Lower lobe of right lung (tissue), 2 donors: ENCODE results near the gene CACNA1B. TPM values are rescaled to one million over a fixed set of nuclear protein-coding genes. Genes with fewer than 3 reads are reported as not detected.

Experiments used
- ATAC-seq, 2 donors: fragments of 200-7000 bp; cut with Tn5 transposase; one replicate each; pipeline ENCODE4 v1.9.1; 2020 to 2022; ENCODE audit warnings: mild to moderate bottlenecking in 2 of 2, moderate library complexity in 2 of 2
- DNase-seq: peaks from one replicate; pipeline ENCODE4 v3.0.0-alpha.2; 2020
- H3K27ac ChIP-seq: fragments of 200-600 bp; one replicate; pipeline ENCODE4 v1.8.0; 2022
- H3K27me3 ChIP-seq: fragments of 200-600 bp; one replicate; pipeline ENCODE4 v1.8.0; 2022; ENCODE audit warnings: low read depth
- H3K36me3 ChIP-seq: fragments of 200-600 bp; one replicate; pipeline ENCODE4 v1.8.0; 2022; ENCODE audit warnings: mild to moderate bottlenecking
- H3K4me1 ChIP-seq: fragments of 200-600 bp; one replicate; pipeline ENCODE4 v1.8.0; 2022
- H3K4me3 ChIP-seq: fragments of 200-600 bp; one replicate; pipeline ENCODE4 v1.8.0; 2022; ENCODE audit warnings: mild to moderate bottlenecking
- H3K9me3 ChIP-seq: fragments of 200-600 bp; one replicate; pipeline ENCODE4 v1.8.0; 2022
- CTCF ChIP-seq: fragments of 200-600 bp; IDR thresholded peaks from one replicate; pipeline ENCODE4 v1.8.0; 2022; ENCODE audit warnings: antibody characterized with exemption, mild to moderate bottlenecking
- intact Hi-C: fragments of 100-400 bp; cut with DNase I; formaldehyde crosslinking; loops from one replicate; pipeline ENCODE4 v1.11.0; 2022
- total RNA-seq: library from RNA; stranded (reverse); fragmentation: NEBNext Ultra II Directional; extraction: Animal tissue kit (Norgen Biotek cat#: 25700); gene quantifications from one replicate; pipeline ENCODE4 v1.2.1, GENCODE V29; 2021
- donor health status: DM: no; HTN: yes; CAD: no; lungs with severe emphysema.

CACNA1B gene
- total RNA-seq, 1 donor from 2014 or later = 0.06 TPM

DNA sequence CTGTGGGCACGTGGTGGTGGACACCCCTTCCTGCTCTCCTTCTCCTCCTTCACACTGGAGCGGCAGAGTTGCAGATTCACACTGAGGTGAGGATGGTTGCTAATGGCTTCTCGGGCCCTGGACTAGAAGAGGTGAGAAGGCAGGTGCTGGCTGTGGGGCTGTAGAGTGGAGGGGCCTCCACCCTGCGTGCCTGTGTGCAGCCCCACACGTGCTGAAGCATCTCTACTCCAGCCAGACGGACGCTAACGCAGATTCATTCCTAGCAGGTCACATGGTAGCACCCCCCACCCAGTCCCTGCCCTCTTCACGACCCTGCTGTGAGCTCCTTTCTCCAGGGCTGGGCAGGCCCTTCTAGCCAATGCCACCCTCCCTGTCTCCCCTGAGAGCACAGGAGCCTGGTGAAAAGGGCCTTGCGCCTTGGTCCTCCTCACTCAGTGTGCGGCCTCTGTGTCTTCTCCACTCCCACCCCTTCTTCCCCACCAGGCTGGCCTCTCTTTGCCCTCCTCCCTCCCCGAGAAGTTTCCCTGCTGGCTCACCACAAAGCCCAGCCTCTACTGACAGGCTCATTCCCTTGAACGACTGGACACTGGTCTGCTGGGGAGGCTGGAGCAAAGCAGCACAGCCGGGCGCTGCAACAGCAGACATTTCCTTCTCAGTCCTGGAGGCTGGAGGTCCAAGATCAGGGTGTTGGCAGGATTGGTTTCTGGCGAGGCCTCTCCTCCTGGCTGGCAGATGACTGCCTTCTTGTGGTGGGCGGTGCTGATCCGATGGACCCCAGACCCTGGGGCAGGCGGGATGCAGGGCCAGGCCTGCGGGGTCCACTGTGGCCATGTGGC lies 14.2 kb downstream of the CACNA1B start:
- Histone ChIP-seq H3K36me3 (no peaks in the 10 kb centered on the region), H3K27me3 (no peaks in the 10 kb centered on the region), H3K9me3 (no peaks in the 10 kb centered on the region), H3K27ac (no peak overlapping the region), H3K4me1 (no peaks in the 10 kb centered on the region), H3K4me3 (no peak overlapping the region)
- no peak for DNase-seq
- intact Hi-C loops = no loop called here
- TF ChIP-seq CTCF = no peak
- ATAC-seq = no peak

DNA sequence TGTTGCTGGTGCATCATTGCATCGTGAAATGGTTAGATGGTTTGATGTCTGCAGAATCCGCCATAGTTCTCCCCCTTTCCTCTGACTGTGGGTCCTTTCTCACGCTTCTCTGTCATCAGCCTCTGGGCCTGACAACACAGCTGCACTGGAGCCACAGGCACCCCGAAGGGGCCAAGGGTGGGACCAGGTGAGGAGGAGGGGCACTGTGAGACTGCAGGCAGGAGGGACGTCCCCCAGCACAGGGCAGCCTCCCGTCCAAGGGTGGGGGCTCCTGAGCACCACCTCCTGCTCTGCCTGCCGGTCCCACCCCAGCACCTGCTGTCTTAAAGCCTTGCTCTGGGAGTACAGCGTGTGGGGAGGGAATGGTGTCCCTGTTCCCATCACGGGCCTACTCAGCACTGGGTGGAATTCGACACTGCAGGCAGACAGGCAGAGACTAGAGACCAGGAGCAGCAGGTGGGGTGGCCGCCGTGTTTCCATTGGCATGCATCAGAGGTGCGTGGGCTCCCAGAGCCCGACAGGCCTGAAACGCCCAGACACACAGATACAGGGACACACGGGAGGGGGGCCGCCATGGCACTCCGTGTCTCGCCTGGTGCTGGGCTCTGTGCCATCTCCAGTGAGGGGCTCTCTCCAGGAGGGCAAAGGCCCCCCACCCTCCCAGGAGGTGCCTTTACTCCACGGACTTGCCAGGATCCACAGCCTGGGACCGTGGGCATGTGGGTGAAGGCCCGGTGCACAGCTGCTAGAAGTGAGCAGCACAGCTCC lies 15.0 kb downstream of the CACNA1B start:
- no peaks in the 10 kb centered on the region for H3K4me1 ChIP-seq
- no peaks in the 10 kb centered on the region for H3K9me3 ChIP-seq
- intact Hi-C loops = no loop called here
- no peaks in the 10 kb centered on the region for H3K36me3 ChIP-seq
- TF ChIP-seq CTCF = no peak
- DNase-seq = no peak
- H3K4me3 ChIP-seq = no peak overlapping the region
- no peak for ATAC-seq
- H3K27me3 ChIP-seq = no peaks in the 10 kb centered on the region
- no peak overlapping the region for H3K27ac ChIP-seq

DNA sequence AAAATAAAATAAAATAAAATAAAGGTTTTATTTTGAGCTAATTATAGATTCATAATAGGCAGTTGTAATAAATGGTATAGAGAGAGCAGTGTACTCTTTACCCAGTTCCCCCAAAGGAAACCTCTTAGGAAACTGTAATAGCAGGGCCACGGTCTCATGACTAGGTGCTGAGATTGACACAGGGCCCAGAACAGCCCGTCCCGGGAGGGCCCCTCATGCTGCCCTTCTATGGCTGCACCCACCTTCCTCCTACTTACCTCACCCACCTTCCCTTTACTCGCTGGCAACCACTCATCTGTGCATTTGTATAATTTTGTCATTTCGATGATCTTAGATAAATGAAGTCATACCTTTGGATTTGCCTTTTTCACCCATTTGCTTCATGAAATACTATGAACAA lies 16.1 kb downstream of the CACNA1B start:
- TF ChIP-seq CTCF = no peak
- intact Hi-C loops = no loop called here
- Histone ChIP-seq H3K4me1 (no peaks in the 10 kb centered on the region), H3K27me3 (no peaks in the 10 kb centered on the region), H3K36me3 (no peaks in the 10 kb centered on the region), H3K4me3 (no peak overlapping the region), H3K9me3 (peaks cover 4% of the 10 kb centered on the region), H3K27ac (no peak overlapping the region)
- no peak for ATAC-seq
- peak; percentile 8 for DNase-seq

GRCh38 chr9:137899551-137900360 lies 22.2 kb downstream of the CACNA1B start:
- DNase-seq = no peak
- Histone ChIP-seq H3K4me3 (no peak overlapping the region), H3K27ac (no peak overlapping the region), H3K9me3 (peaks cover 4% of the 10 kb centered on the region), H3K27me3 (no peaks in the 10 kb centered on the region), H3K36me3 (no peaks in the 10 kb centered on the region), H3K4me1 (no peaks in the 10 kb centered on the region)
- TF ChIP-seq CTCF = no peak
- ATAC-seq = peak in 1 of 2 donors; percentile 41
- intact Hi-C loops = no loop called here

- Histone ChIP-seq H3K4me1 (no peaks in the 10 kb centered on the region), H3K9me3 (peaks cover 4% of the 10 kb centered on the region), H3K27me3 (no peaks in the 10 kb centered on the region), H3K27ac (no peak overlapping the region), H3K36me3 (no peaks in the 10 kb centered on the region), H3K4me3 (no peak overlapping the region)
- DNase-seq (no peak), ATAC-seq (no peak)
- no peak for TF ChIP-seq CTCF
- intact Hi-C loops = no loop called here
Observed at GRCh38 chr9:137900584-137901310, 23.2 kb downstream of the CACNA1B start.
